Panc1 (cell line): ENCODE results near the gene FBXL5.

Experiments used
- SIN3A ChIP-seq: IDR thresholded peaks from 2 replicates; pipeline ENCODE4 v1.6.1; 2012; ENCODE audit warnings: low read depth, mild to moderate bottlenecking, low read length, moderate library complexity, borderline replicate concordance; ENCODE audit not compliant: insufficient read depth
- TF ChIP-seq, protein P1 (sequence below), 2 experiments: IDR thresholded peaks; 2 replicates each; pipeline ENCODE4 v1.6.1; 2011 to 2012; ENCODE audit warnings: low read depth in 2 of 2, control low read depth in 1 of 2, low read length in 1 of 2, mild to moderate bottlenecking in 1 of 2, moderate library complexity in 1 of 2; ENCODE audit not compliant: insufficient read depth in 1 of 2

DNA sequence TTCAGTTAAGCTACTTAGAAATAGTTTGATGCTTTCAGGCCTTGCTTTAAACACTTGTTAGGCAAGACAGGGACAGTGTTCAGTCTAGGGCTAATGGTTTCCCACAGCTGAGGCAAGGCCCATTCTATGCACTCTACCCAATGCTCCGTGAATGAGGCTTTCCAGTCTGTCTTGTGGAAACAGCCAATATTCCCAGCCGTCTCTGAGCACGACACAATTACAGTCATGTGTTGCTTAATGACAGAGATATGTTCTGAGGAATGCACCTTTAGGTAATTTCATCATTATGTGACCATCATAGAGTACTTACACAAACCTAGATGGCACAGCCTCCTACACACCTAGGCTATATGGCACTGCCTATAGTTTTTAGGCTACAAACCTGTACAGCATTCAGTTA, 16.9 kb upstream of the FBXL5 start:
- TF ChIP-seq SIN3A, result no peak
- TF ChIP-seq, protein P1, sequence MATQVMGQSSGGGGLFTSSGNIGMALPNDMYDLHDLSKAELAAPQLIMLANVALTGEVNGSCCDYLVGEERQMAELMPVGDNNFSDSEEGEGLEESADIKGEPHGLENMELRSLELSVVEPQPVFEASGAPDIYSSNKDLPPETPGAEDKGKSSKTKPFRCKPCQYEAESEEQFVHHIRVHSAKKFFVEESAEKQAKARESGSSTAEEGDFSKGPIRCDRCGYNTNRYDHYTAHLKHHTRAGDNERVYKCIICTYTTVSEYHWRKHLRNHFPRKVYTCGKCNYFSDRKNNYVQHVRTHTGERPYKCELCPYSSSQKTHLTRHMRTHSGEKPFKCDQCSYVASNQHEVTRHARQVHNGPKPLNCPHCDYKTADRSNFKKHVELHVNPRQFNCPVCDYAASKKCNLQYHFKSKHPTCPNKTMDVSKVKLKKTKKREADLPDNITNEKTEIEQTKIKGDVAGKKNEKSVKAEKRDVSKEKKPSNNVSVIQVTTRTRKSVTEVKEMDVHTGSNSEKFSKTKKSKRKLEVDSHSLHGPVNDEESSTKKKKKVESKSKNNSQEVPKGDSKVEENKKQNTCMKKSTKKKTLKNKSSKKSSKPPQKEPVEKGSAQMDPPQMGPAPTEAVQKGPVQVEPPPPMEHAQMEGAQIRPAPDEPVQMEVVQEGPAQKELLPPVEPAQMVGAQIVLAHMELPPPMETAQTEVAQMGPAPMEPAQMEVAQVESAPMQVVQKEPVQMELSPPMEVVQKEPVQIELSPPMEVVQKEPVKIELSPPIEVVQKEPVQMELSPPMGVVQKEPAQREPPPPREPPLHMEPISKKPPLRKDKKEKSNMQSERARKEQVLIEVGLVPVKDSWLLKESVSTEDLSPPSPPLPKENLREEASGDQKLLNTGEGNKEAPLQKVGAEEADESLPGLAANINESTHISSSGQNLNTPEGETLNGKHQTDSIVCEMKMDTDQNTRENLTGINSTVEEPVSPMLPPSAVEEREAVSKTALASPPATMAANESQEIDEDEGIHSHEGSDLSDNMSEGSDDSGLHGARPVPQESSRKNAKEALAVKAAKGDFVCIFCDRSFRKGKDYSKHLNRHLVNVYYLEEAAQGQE (IDR thresholded peaks at IDR 0.05; ENCODE audit: insufficient read depth in 1 of 2, low read depth in 2 of 2, low read length in 1 of 2), result no peak
